Thoracic aorta (tissue), 2 donors: ENCODE results near the gene MRNIP. TPM values are rescaled to one million over a fixed set of nuclear protein-coding genes. Genes with fewer than 3 reads are reported as not detected.

Experiments
- ATAC-seq: fragments of 150-250 bp; one replicate; pipeline ENCODE4 v1.8.0; 2017; ENCODE audit warnings: low read depth; ENCODE audit not compliant: insufficient number of reproducible peaks, low FRiP score
- DNase-seq: peaks from one replicate; pipeline ENCODE4 v3.0.0-alpha.2; 2020; ENCODE audit warnings: low spot score
- H3K27ac ChIP-seq, 2 donors: fragments of 200-600 bp; sonication (generic); 1 replicate in 1 of 2; 2 replicates in 1 of 2; pipeline ENCODE4 v1.5.1; 2016; ENCODE audit warnings: mild to moderate bottlenecking in 2 of 2, moderate library complexity in 2 of 2
- H3K27me3 ChIP-seq: fragments of 200-600 bp; sonication (generic); replicated peaks from 2 replicates; pipeline ENCODE4 v1.6.0; 2016; ENCODE audit warnings: mild to moderate bottlenecking; ENCODE audit not compliant: insufficient read depth
- H3K36me3 ChIP-seq: fragments of 200-600 bp; sonication (generic); one replicate; pipeline ENCODE4 v1.5.1; 2016
- H3K4me1 ChIP-seq, 2 donors: fragments of 200-600 bp; sonication (generic); 1 replicate in 1 of 2; 2 replicates in 1 of 2; pipeline versions ENCODE4 v1.5.1 to v1.6.0; 2016; ENCODE audit warnings: low read depth in 2 of 2, mild to moderate bottlenecking in 1 of 2; ENCODE audit not compliant: control insufficient read depth in 1 of 2
- H3K4me3 ChIP-seq: fragments of 200-600 bp; sonication (generic); 2 replicates; pipeline ENCODE4 v1.5.1; 2016; ENCODE audit warnings: mild to moderate bottlenecking
- H3K9me3 ChIP-seq: fragments of 200-600 bp; sonication (generic); 2 replicates; pipeline ENCODE4 v1.5.1; 2016
- total RNA-seq, 2 donors: library from RNA; depleted of rRNA; stranded (reverse); fragments of >200 nt; gene quantifications; one replicate each; pipeline versions ENCODE4 v1.1.0 to v1.2.3, GENCODE V29; 2016
- TF ChIP-seq, protein P1 (sequence below): fragments of 200-600 bp; sonication (generic); IDR thresholded peaks from one replicate; pipeline ENCODE4 v1.5.1; 2019; ENCODE audit warnings: antibody characterized with exemption

The MRNIP gene
- total RNA-seq, 2 donors from 2014 or later: 46.2 to 54.2 TPM

GRCh38 chr5:179841621-179842020 lies 17.0 kb downstream of the MRNIP start:
- DNase-seq: no peak
- H3K36me3 ChIP-seq: peaks cover 44% of the 10 kb centered on the region
- TF ChIP-seq, protein P1, sequence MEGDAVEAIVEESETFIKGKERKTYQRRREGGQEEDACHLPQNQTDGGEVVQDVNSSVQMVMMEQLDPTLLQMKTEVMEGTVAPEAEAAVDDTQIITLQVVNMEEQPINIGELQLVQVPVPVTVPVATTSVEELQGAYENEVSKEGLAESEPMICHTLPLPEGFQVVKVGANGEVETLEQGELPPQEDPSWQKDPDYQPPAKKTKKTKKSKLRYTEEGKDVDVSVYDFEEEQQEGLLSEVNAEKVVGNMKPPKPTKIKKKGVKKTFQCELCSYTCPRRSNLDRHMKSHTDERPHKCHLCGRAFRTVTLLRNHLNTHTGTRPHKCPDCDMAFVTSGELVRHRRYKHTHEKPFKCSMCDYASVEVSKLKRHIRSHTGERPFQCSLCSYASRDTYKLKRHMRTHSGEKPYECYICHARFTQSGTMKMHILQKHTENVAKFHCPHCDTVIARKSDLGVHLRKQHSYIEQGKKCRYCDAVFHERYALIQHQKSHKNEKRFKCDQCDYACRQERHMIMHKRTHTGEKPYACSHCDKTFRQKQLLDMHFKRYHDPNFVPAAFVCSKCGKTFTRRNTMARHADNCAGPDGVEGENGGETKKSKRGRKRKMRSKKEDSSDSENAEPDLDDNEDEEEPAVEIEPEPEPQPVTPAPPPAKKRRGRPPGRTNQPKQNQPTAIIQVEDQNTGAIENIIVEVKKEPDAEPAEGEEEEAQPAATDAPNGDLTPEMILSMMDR: no peak

DNA sequence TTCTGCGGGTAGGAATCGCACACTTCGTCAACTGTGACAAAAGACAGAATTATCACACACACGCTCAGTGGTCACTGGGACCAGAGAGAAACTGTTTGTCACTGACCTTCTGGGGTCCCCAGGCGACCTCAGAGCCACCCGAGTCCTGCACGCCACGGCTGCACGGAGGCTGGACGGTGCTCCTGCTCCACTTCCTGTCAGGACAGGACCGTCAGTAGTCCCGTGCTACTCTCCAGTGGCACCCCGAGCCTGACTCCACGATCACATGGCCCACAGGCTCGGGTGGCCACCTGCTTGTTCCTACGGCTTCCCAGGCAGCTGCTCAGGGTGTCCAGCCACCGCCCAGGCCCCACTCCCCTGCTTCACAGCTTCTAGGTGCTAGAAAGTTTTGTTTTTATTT lies 17.9 kb downstream of the MRNIP start:
- Histone ChIP-seq H3K4me1 (no peaks in the 10 kb centered on the region), H3K36me3 (peaks cover 47% of the 10 kb centered on the region), H3K27me3 (no peaks in the 10 kb centered on the region), H3K4me3 (no peak overlapping the region), H3K27ac (no peak overlapping the region), H3K9me3 (no peaks in the 10 kb centered on the region)
- TF ChIP-seq, protein P1: no peak
- no peak for ATAC-seq
- DNase-seq: no peak

More at GRCh38 chr5:179841621-179842020, 17.0 kb downstream of the MRNIP start:
- no peaks in the 10 kb centered on the region for H3K9me3 ChIP-seq
- H3K27ac ChIP-seq: no peak overlapping the region
- H3K27me3 ChIP-seq: no peaks in the 10 kb centered on the region
- H3K4me1 ChIP-seq: no peaks in the 10 kb centered on the region
- ATAC-seq: no peak
- no peak overlapping the region for H3K4me3 ChIP-seq

GRCh38 chr5:179840321-179840720 lies 18.3 kb downstream of the MRNIP start:
- no peaks in the 10 kb centered on the region for H3K4me1 ChIP-seq
- H3K36me3 ChIP-seq: peaks cover 47% of the 10 kb centered on the region
- DNase-seq (no peak), ATAC-seq (no peak)
- TF ChIP-seq, protein P1: no peak
- H3K27ac ChIP-seq: no peak overlapping the region
- no peaks in the 10 kb centered on the region for H3K27me3 ChIP-seq
- H3K4me3 ChIP-seq: no peak overlapping the region
- no peaks in the 10 kb centered on the region for H3K9me3 ChIP-seq

DNA sequence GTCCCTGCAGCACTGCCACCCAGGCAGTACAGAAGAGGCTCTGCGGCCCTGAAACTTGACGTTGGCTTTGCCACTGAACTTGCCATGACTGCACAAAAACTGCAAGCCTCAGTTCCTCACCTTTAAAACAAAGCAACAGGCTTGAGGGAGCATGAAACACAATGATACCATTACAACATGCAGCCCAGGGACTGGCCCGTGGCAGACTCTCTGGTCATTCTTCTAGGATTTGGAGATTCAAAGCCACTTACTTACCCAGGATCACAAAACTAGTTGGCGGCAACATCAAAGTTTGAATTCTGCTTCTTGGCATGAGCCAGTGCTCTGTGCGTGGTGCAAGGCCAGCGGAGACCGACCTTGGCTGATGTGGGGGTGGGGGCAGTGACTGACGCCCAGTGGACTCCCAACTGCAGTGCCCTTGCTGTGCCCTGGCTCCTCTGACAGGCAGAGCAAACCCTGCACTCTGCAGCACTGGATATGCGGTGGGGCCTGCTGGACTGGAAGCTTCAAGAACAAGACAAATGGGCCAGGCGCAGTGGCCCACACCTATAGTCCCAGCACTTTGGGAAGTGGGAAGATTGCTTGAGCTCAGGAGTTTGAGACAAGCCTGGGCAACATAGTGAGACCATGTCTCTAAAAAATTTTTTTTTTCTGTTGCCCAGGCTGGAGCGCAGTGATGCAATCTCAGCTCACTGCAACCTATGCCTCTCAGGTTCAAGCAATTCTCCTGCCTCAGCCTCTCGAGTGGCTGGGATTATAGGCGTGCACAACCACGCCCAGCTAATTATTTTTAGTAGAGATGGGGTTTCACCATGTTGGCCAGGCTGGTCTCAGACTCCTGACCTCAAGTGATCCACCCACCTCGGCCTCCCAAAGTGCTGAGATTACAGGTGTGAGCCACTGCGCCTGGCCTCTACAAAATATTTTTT lies 19.0 kb downstream of the MRNIP start:
- Histone ChIP-seq H3K9me3 (no peaks in the 10 kb centered on the region), H3K4me3 (no peak overlapping the region), H3K4me1 (no peaks in the 10 kb centered on the region), H3K27me3 (no peaks in the 10 kb centered on the region), H3K36me3 (peaks cover 47% of the 10 kb centered on the region), H3K27ac (no peak overlapping the region)
- TF ChIP-seq, protein P1: no peak
- DNase-seq (no peak), ATAC-seq (no peak)

GRCh38 chr5:179837076-179838011 lies 21.3 kb downstream of the MRNIP start:
- TF ChIP-seq, protein P1: no peak
- ATAC-seq (no peak), DNase-seq (no peak)
- no peak overlapping the region for H3K4me3 ChIP-seq
- H3K27me3 ChIP-seq: no peaks in the 10 kb centered on the region
- H3K4me1 ChIP-seq: peaks cover 0 to 7% of the 10 kb centered on the region in 2 donors
- peaks cover 62% of the 10 kb centered on the region for H3K36me3 ChIP-seq
- H3K27ac ChIP-seq: no peak overlapping the region
- H3K9me3 ChIP-seq: no peaks in the 10 kb centered on the region
